Measurements from ENCODE around the gene INTS2. TPM values are rescaled to one million over a fixed set of nuclear protein-coding genes. Genes with fewer than 3 reads are reported as not detected.

The INTS2 gene, protein sequence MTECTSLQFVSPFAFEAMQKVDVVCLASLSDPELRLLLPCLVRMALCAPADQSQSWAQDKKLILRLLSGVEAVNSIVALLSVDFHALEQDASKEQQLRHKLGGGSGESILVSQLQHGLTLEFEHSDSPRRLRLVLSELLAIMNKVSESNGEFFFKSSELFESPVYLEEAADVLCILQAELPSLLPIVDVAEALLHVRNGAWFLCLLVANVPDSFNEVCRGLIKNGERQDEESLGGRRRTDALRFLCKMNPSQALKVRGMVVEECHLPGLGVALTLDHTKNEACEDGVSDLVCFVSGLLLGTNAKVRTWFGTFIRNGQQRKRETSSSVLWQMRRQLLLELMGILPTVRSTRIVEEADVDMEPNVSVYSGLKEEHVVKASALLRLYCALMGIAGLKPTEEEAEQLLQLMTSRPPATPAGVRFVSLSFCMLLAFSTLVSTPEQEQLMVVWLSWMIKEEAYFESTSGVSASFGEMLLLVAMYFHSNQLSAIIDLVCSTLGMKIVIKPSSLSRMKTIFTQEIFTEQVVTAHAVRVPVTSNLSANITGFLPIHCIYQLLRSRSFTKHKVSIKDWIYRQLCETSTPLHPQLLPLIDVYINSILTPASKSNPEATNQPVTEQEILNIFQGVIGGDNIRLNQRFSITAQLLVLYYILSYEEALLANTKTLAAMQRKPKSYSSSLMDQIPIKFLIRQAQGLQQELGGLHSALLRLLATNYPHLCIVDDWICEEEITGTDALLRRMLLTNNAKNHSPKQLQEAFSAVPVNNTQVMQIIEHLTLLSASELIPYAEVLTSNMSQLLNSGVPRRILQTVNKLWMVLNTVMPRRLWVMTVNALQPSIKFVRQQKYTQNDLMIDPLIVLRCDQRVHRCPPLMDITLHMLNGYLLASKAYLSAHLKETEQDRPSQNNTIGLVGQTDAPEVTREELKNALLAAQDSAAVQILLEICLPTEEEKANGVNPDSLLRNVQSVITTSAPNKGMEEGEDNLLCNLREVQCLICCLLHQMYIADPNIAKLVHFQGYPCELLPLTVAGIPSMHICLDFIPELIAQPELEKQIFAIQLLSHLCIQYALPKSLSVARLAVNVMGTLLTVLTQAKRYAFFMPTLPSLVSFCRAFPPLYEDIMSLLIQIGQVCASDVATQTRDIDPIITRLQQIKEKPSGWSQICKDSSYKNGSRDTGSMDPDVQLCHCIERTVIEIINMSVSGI
- 36.6 TPM for total RNA-seq

DNA sequence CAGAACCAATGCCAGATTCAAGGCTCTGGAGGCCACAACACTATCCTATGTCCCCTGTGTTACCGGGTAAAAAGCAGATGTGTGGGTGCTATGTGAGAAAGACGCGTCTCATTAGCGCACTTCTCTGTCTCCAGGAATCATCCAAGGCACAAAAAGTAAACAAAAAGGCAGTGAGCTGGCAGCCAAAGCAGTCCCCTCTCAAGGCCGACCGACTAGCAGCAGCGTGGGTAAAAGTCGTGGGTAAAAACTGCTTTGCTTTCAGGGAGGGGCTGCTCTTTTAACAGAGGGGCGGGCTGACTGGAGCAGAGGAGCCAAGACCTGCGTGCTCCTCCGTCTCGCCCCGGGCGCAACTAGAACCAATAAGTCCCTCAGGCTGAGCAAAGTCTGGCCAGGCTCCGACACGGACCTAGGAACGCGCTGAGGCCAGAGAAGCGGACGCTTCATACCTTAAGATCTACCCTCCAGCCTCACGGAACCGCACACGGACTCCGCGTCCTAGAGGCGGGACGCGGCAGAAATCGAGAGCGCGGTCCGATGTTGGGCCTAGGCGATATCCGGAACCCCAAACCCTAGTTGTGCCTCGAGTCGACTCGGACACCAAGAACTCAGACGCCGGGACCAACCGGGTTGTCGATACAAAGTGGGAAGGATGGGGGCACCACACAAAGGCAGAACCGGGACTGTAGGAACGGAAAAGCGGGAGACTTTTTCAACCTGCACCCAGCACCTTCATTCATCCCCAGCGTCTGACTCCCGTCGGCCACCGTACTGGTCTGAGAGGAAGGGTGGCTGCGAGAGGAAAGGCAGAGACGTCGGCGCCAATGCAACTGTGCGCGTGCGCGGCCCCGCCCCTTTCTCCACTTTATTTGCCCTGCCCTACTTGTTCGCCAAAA is at the start of gene INTS2:
INTS2 (minus strand) TSS at position 775 of the 893 bp plus-strand sequence. CDS start 1,338 bp downstream, outside the sequence.

DNA sequence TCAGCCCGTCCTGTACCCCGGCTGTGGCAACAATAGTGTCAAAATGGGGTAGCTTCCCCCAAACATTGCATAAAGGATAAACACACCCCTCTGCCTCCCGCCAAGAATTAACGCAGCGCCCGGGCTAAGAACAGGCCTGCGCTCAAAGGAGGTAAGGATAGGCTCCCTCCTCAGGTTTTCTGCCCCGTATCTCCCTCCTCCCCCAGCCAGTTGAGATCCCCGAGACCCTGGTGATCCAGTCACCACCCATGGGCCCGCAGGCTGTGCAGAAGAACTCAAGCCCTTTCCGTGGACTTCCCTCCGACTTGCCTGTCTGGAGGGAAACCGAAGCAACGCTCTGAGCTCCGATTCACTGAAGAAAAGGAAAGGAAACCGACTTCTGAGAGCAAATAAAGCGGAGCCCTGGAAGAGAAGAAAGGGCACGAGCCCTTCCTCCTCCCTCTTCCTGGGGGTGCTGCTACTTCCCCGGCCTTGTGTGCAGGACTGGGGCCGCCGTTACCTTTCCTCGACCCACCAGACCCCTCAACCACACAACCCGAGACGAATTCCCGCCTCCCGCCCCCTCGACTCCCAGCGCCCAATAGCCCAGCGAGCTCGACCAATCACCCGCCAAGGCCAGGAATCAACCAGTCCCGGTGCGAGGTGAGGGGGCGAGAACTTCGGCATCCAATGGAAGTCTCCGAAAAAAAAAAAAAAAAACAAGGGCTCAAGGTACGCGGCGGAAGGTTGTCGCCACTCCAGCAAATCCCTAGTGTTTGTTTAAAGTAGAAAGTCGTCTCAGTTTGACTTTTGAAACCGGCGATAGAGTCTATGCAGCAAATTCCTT is 64.6 kb downstream of the INTS2 start, which contains the start of gene BRIP1:
BRIP1 (minus strand) TSS at position 554 of the 826 bp plus-strand sequence. CDS start 1,989 bp downstream, outside the sequence.

Other genes starting within 250 kb of the INTS2 start
- 11.0 TPM for gene BRIP1, start 64.5 kb downstream of the INTS2 start, total RNA-seq
- gene MED13, start 137.3 kb upstream of the INTS2 start, total RNA-seq: 193 TPM

Data from camera-type eye (tissue), 1 donor.